ENCODE results near the gene STXBP5L.
"Not testable (repeated sequence)": the region's sequence is repeated elsewhere in the genome, so short reads cannot be mapped to it uniquely, and the experiment has no call there.

STXBP5L gene

DNA sequence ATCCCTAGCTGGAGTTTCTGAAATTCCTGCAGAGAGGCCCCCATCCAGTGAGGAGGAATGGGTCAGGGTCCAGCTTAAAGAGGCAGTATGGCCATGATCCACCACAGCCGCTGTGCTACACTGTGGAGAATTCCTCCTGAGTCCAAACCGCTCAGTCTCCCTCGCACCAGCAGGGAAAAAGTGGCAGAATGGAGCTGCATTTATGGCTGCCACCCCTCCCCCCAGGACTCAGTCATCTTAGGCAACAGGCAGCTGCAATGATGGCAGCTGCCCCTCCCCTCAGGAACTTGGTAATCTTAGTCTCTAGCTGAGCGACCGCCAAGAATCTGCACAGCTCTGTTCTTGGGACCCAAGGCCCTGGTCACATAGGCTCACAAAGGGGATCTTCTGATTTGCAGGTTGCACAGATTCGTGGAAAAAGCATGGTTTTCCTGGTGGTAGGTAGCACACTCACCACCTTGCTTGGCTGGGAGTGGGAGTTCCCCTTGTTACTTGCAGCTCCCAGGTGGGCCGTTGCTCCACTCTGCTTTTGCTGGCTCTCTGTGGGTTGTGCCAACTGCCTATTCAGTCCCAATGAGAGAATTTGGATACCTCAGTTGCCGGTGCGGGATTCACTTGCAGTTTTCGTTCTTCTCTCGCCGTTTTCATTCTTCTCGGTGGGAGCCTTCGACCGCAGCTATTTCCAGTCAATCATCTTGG lies 204.1 kb downstream of the STXBP5L start:
- no peak for TF ChIP-seq ZNF274 (IDR thresholded peaks at IDR 0.05; ENCODE audit: low read depth, low read length)
- no peak overlapping the region for H3K4me3 ChIP-seq (ENCODE audit: low read length)

DNA sequence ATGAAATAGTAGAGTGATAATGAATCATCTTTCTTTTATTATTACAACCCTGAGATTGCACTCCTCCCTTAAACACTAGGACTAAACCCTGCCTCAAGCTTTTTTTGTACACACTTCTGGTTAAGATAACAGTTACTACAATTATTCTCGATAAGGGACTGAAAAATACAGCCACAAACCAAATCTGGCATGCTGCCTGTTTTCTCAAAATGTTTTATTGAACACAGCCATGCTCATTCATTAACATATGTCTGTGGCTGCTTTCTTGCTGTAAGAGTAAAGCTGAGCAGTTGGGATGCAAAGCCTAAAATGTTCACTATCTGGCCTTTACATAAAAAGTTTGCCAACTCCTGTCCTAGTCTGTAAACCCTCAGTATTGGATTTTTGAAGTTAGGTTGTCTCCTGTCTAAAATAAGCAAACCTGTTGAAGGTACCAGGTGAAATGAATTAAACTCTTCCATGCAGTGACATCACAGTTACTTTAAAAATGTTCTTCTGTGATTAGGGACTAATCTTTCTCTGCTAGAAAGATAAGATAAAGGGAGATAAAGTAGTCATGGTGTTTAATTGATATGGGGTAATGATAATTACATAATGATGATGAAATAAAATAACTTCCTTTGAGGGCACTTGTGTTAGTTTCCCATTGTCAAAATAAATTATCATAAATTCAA lies 218.2 kb downstream of the STXBP5L start:
- TF ChIP-seq ZNF274 (IDR thresholded peaks at IDR 0.05; ENCODE audit: low read depth, low read length), result no peak
- H3K4me3 ChIP-seq (ENCODE audit: low read length), result no peak overlapping the region

DNA sequence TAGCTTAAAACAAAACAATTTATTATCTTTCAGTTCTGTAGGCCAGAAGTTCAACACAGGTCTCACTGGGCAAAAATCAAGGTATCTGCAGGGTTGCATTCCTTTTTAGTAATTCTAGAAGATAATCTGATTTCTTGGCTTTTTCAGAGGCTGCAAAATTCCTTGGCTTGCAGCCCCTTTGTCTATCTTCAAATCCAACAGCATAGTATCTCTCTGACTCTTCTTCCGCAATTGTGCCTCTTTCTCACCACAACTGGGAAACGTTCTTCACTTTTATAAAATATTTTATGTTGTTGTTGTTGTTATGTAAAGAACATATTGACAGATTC lies 218.7 kb downstream of the STXBP5L start:
- no peak for TF ChIP-seq ZNF274 (IDR thresholded peaks at IDR 0.05; ENCODE audit: low read depth, low read length)

DNA sequence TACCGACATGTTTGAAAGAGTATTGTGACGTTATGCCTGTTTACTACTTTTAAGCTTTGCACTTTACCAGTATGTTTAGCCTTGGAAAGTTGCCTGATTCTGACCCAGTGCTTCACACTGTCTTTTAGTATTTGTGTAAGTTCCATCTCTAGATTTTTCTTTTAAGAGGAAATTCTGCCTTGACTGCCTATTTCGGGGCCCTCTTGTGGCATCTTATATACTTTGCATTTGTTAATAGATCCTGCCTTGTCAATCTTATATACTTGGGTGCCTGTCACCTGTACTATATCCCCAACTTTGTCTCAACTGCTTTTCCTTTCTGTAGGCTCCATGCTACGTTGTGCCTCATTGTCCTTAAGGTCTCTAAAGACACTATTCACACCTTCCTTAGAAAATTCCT lies 244.6 kb downstream of the STXBP5L start:
- no peak for TF ChIP-seq ZNF274 (IDR thresholded peaks at IDR 0.05; ENCODE audit: low read depth, low read length)
- H3K4me3 ChIP-seq (ENCODE audit: low read length), result no peak overlapping the region

More for the DNA sequence above, 218.7 kb downstream of the STXBP5L start:
- no peak overlapping the region for H3K4me3 ChIP-seq (ENCODE audit: low read length)

DNA sequence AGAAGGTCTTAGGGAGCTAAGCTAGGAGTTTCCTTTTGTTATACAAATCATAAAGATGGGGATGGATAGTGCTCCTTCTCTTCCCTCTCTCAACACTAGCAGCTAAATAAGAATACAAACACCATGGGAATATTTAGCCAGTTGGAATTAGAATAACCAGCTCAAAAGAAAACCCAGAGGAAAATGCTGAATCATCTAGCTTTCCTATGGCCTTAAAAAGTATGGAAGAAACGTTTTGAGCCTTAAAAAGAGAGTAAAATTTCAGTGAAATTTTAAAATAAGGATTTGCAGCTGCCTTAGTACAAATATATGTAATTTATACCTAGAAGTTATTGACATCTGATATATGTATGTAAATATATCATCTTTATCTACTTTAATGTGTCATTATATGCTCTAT lies 245.8 kb downstream of the STXBP5L start:
- TF ChIP-seq ZNF274 (IDR thresholded peaks at IDR 0.05; ENCODE audit: low read depth, low read length), result no peak
- H3K4me3 ChIP-seq (ENCODE audit: low read length), result no peak overlapping the region

GRCh38 chr3:121155028-121155427 lies 247.0 kb downstream of the STXBP5L start:
- no peak for TF ChIP-seq ZNF274 (IDR thresholded peaks at IDR 0.05; ENCODE audit: low read depth, low read length)
- H3K4me3 ChIP-seq (ENCODE audit: low read length), result no peak overlapping the region

GRCh38 chr3:121165397-121165837 lies 257.4 kb downstream of the STXBP5L start:
- no peak for TF ChIP-seq ZNF274 (IDR thresholded peaks at IDR 0.05; ENCODE audit: low read depth, low read length)
- H3K4me3 ChIP-seq (ENCODE audit: low read length), result no peak overlapping the region

- no peak for TF ChIP-seq ZNF274 (IDR thresholded peaks at IDR 0.05; ENCODE audit: low read depth, low read length)
- no peak overlapping the region for H3K4me3 ChIP-seq (ENCODE audit: low read length)
Measured at GRCh38 chr3:121167374-121168139, 259.6 kb downstream of the STXBP5L start.

- TF ChIP-seq ZNF274 (IDR thresholded peaks at IDR 0.05; ENCODE audit: low read depth, low read length), result no peak
- no peak overlapping the region for H3K4me3 ChIP-seq (ENCODE audit: low read length)
Measured at GRCh38 chr3:121175083-121175482, 267.1 kb downstream of the STXBP5L start.

- H3K4me3 ChIP-seq (ENCODE audit: low read length), result not testable (repeated sequence)
Measured at GRCh38 chr3:121190626-121191025, 282.6 kb downstream of the STXBP5L start.

GRCh38 chr3:121202573-121202972 lies 294.6 kb downstream of the STXBP5L start:
- no peak for TF ChIP-seq ZNF274 (IDR thresholded peaks at IDR 0.05; ENCODE audit: low read depth, low read length)
- H3K4me3 ChIP-seq (ENCODE audit: low read length), result no peak overlapping the region

GRCh38 chr3:121223116-121223515 lies 315.1 kb downstream of the STXBP5L start:
- H3K4me3 ChIP-seq (ENCODE audit: low read length), result no peak overlapping the region
- TF ChIP-seq ZNF274 (IDR thresholded peaks at IDR 0.05; ENCODE audit: low read depth, low read length), result no peak

DNA sequence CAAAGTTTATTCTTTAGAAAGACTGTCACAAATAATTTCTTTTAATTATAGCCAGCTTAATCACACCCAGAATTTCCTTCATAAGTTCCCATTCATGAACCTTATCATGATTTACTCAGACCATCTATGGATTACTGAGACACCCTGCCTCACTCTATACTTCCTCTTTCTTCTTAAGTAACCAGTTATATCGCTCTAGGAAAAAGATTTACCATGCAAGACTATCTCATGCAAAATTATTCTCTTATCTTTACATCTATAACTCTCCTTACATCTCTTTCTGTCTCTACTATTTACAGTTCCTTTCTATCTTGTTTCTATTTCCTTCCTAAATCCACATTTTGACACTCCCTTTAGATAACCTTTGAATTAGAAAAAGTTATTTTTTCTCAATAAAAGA lies 321.0 kb downstream of the STXBP5L start:
- no peak for TF ChIP-seq ZNF274 (IDR thresholded peaks at IDR 0.05; ENCODE audit: low read depth, low read length)
- no peak overlapping the region for H3K4me3 ChIP-seq (ENCODE audit: low read length)

GRCh38 chr3:121230194-121230593 lies 322.2 kb downstream of the STXBP5L start:
- not testable (repeated sequence) for H3K4me3 ChIP-seq (ENCODE audit: low read length)

DNA sequence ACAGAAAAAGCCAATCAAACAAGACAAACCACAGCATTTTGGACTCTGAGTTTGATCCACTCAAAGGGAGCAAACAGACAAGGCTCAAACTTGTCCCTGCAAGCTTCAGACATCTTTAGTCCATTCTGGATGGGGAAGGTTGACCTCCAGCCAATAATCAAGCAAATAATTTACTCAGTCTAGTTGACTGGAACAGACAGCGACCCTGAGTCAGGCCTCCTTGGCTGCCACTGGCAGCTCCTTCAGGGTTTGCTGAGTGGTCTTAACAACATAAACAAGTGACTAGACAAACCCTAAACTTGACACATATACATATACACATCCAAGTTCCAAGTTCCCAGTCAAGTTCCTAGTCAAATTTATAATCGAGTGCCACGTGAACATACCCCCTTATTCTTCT lies 323.9 kb downstream of the STXBP5L start:
- no peak overlapping the region for H3K4me3 ChIP-seq (ENCODE audit: low read length)
- TF ChIP-seq ZNF274 (IDR thresholded peaks at IDR 0.05; ENCODE audit: low read depth, low read length), result no peak

All from GM08714 (cell line).